COLO829 (cell line): ENCODE measurements around the gene SLC22A23.

ENCODE experiments used
- DNase-seq: peaks from one replicate; pipeline ENCODE4 v3.0.0; 2012; ENCODE audit warnings: low spot score

The SLC22A23 gene

DNA sequence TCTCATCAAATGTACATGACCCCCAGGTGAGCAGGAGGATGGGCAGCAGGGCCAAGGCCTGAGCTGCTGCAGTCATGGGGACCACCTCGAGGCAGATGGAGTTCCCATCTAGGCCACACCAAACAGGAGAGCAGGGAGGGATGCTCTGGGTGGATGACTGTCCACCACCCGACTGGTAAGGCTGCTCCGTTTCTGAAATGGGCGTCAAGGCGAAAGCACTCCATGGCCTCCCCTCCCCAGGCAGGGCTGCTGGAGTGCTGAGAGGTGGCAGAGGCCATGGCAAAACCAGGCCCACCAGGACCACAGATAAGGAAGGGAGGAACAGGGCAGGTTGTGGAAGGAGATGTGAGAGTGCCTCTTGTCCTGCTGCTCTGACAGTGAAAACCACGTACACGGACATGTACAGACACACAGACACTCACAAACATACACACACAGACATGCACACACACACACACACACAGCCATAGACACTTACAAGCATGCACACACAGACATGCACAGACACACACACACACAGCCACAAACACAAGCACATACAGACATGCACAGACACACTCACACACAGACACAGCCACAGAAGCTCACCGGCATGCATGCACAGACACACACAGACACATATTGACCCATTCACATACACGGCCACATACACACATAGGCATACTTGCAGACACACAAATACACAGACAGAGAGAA is 104.9 kb downstream of the SLC22A23 start:
- no peak for DNase-seq

DNA sequence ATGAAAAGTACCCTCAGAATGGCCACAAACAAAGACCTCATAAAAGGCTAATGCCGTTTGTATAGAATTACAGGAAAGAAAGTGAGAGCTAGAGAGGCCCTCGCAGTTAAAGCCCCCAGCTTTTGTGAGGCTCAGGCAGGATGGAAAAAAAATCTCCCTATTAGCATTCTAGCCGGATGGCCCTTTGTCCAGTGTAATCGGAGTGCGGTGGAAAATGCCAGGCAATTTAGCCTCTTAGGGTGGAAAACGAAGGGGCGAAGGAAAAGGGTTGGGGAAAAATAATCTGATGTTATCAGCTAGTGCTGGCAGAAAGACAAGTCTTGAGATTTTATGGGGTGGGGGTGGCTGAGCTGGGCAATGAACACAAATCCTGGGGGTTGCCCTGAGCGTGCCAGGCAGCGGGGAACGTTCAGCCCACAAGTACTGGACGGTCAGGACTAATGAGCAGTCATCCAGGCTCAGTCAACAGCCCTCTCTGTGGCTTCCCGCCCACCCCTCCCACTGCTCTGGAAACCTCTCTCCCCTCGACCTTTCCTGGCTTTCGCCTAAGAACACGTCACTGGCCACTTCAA is 105.7 kb downstream of the SLC22A23 start:
- no peak for DNase-seq

DNA sequence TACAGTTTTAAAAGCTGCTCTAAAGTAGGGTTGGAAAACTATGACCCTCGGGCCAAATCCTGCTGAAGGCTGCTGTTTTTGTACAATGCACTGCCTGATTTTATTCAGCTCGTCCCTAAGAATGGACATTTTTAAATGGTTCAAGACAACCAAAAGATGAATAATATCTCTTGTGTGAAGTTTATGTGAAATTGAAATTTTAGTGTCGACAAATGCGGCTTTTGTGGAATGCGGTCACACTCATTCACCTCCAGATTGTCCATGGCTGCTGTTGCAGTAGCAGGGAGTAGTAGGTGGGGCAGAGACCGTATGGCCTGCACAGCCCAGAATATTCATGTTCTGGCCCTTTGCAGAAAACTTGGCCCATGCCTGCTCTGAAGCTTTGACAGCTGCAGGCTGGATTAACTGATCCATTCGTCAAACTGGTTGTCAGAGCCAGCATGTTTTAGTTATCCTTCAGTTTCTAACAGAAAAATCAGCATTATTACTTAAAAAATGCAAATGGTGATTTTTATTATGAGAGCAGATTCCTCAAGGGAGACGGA is 106.5 kb downstream of the SLC22A23 start:
- DNase-seq, result no peak

DNA sequence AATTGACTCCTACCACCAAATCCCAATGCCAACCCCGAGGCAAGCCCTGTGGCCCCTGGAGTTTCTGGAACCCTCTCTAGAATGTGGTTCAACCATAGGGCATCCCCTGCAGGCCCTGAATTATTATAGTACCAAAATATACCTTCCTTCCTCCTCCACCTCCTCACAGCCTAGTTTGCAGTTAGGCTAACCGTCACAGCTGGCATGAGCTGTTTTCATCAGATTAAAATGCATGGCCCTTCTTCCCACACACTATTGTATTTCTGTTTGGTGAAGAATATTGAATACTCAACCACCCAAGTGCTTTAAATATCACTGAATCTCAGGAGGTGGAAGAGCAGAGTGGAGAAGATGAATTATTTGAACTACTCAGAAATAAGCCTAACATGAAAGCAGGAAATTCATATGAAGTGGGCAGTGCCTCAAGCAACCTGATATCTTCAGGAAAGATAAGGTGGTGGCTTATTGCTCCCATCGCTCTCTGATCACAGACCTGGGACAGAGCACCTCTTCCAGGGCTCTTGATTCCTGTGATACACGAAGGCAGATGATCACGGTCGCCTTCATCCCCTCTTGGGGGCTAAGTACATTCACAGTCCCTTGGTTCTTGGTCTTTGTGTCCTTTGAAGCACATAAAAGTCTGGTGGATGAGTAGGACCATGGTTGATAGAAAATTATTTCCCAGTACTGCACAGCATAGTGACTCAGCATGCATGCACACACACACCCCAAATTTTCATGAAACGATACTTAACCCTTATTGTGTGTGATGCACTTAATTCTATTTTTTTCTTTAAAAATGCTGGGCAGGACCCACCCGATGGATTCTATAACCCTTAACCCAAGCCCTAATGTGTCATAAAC is 107.2 kb downstream of the SLC22A23 start:
- no peak for DNase-seq

DNA sequence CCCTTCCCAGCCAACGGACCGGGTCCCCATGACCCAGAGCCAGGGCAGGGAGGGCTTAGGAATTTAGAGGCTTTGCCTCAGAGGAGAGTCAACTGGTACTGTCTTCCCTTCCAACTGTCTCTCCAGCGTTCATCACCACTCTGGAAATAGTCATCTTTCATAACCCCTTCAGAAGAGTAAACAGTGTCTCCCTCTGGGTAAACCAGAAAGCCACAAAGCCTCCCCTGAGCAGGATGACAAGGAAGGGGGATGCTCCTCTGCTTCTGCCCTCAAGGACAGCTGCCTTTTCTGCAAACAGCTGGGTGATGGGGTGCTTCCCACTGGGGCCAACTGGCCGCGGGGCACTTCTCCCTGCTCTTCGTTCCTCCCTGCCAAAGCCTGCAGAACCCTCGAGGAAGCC is 108.0 kb downstream of the SLC22A23 start:
- DNase-seq, result no peak

DNA sequence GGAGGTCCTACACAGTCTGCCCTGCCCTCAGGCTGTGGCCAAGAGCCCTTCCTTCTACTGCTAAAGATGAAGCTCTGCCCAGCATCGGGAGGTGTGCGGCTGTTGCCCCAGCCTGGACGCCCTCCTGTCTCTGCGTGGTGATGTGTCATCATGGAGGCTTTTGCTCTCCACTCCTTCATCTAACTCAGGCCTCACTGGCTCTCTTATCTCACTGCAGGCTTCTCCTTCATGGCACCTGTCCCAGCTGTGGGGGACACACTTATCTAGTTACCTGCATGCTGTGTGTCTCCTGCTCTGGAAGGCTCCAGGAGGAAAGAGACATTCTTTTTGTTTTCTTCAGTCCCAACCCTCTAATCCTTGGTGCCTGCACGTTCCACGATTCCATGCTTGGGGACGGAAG is 109.0 kb downstream of the SLC22A23 start:
- no peak for DNase-seq

DNA sequence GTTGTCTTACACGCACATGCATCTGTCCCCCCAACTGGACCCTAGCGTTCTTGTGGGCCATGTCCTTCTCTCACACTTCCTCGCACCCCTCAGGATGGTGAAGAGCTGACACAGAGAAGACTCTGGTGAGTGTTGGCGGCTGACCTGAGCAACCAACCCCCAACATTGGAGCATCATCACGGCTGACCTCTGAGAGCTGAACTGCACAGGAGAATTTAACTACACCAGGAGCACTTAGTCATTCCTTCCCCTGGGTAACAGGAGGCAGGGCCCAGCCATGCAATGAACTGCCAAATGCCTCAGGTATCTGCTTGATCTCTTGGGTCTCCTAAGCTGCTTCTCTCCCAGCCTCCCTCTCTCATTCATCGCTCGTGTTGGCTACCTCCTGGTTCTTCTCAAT is 109.6 kb downstream of the SLC22A23 start:
- no peak for DNase-seq

DNA sequence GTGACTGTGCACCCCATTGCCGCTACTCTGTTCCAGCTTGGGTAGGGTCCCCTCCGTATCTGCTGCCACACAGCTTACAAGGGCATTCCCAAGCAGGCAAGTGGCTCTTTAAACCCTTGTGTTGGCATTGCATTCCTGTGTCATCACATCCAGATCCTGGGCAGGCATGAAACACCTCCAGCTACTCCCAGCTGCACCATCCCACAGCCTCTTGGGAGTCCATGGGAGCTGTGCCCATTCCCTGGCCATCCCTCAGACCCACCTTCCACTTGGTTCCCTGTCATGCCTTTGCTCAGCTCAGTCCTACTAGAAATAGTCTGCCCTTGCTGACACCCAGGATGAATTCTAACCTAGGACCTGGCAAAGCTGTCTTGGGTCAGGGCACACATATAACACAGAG is 110.4 kb downstream of the SLC22A23 start:
- DNase-seq, result no peak

DNA sequence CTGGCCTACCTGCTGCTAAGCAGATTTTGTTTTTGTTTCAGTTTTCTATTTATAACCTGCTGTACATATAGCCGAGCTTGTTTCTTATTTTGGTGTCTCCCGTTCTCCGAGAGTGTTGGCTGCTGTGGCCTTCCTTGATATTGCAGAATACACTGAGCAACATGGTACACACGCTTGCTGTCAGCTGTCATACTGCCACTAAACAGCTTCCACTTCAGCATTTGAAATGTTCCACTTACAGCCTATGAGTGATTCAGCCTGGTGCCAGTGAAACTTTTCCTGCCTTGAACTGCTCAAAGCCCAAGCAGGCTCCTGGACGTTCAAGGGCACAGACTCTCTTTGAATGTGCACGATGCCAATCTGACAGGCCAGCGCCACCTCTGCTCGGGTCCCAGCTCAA is 111.0 kb downstream of the SLC22A23 start:
- DNase-seq, result no peak

DNA sequence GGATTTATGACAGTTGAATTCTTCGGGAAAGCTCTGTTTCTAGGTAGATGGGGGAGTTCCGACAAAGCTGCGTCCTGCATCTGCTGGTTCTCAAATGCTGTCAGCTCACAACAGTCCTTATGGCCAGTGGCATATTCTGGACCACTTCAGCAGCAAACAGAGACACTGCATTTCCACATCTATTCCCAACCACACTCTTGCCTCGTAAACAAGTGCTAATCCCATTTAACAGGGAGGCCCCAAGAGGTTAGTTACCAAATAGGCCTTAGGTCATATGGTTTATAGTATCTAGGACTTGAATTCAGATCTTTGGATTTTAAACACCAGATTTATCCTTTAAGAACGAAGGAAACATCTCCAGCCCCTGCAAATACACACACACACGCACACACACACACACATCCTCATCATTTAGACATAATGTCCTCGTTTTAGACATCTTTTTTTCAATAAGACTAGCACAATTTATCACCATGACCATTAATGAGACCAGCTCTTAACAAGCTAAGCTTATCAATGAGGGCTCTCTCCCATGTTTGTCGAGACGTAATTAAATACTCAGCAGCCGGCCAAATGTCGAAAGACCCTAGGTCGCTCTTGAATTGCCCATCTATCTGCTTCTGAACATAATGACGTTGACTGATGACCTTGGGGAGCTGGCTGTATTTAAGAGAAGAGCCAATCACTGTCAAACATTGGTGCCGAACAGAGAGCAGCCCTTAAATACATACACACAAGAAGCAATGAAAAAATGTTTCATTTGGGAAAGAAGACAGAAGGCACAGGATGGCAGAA is 113.6 kb downstream of the SLC22A23 start:
- no peak for DNase-seq

DNA sequence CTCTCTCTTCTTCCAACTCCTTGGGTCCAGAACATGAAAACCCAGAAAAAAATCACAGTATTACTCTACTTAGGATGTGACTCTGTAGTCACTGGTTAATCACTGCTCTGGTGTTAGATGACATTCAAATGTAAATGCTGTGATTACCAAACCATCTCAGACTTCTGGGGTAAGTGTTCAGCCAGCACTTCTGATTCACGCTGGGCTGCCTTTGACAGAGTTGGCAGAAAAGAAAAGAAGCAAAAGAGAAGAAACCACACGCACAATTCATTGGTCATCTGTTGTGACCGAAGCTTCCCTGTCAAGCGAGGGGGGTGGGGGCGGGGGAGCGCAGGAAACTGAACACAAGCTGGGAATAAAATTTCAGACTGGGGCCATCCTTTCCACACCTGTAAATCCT is 115.4 kb downstream of the SLC22A23 start:
- DNase-seq, result no peak

DNA sequence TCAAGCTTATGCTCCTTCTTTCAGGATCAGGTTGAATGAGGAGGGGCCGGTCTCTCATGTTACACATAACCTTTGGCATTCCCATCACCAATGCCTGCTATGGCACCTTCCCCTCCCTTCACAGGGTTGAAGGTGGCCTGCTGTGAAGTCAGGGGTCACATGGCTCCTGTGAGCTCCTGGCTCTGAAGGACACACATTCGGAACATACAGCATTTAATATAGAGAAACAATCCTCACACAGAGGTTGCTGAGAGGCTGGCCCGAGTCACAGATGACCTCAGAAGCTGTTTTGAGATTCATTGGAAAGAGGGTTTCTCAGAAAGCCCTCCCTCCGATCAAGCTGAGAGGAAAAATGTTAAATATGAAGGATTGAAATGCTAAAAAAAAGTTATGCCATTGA is 116.0 kb downstream of the SLC22A23 start:
- no peak for DNase-seq

DNA sequence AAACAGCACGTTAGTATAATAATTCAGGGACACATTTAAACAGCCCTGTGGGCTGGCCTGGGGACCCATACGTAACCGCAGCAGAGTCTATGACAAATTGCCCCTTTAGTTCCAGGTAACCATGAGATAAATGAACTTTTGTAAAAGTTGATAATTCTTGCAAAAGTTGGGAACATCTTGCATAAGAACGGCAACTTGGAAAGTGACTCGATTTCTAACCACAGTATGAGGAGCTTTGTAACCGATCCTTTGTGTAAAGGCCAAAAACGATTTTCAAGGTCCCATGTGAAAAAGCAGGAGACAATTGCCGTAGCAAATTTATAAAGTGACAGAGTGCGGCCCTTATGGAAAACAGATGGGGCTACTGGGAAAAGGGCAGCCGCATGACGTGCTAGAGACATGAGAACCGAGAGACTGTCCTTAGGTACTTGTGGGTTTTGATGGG is 116.5 kb downstream of the SLC22A23 start:
- no peak for DNase-seq

DNA sequence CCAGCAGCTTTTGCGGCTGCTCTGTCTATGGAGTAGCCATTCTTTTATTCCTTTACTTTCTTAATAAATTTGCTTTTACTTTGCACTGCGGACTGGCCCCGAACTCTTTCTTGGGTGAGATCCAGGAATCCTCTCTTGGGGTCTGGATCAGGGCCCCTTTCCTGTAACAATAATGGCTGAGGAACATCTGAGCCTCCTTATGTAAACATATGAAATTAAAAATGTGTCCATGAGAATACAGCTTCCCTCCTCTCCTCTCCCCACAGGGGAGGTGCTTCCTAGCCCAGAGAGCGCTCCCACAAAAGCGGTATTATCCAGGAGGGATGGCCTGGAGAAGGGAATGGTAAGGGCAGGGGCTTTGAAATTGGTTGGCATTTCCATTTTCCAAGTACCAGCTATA is 117.0 kb downstream of the SLC22A23 start:
- DNase-seq, result no peak

DNA sequence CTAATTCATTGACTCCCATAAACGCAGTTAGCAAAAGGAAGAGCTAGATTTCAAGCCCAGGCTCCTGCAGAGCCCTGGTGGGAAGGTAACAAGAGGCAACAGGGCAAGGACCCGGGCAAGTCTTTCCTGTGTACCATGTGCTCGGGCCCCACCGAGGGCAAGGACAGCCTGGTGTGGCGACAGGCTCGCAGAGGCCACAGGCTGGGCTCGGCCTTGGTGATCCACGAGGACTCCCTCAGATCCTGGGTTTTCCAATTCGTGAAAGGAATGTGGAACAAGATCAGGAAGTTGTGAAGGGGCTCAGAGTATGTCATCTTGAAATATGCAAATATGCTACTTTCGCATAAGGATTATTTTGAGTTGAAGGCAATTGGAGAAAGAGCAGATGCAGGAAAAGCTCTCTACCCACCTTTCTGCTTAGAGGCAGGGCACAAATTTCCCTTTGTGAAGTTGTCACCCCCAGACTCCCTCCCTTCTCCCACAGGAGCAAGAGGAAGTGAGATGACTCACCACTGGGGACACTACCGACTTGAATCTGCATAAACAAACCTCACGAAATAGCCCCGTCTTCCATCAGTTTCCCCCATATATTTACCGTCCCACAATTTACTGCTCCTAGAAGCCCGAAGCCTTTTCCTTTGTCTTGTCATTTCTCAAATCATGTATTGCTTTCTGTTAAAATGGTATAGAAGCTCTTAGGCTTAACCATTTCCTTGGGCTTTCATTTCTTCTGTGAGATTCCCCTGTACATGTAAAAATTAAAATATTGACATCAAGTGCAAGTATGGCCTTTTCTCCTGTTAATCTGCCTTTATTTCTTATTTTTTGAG is 119.1 kb downstream of the SLC22A23 start:
- DNase-seq, result peak; percentile 54

DNA sequence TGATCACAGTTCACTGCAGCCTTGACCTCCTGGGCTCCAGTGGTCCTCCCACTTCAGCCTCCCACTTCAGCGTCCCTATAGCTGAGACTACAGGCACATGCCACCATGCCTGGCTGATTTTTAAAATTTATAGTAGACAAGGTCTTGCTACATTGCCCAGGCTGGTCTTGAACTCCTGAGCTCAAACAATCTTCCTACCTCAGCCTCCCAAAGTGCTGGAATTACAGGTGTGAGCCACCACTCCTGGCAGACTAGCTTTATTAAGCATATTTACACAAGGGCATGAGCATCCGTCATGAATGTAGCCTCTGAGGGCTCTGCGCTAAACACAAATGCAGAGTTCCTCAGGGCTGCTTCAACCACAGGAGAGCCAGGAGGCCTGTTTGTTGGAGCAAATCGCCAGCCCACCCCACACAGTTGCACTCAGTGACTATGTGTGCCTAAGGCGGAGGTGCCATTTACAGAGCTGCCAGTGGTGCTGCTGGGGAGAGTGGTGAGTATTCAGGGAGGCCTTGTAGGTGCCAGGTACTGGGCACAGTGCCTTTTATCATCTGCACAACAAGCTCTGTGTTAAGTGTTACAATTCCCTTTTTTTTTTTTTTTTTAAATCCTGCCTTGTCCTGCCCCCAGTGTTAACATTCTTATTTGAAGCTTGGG is 119.9 kb downstream of the SLC22A23 start:
- no peak for DNase-seq

DNA sequence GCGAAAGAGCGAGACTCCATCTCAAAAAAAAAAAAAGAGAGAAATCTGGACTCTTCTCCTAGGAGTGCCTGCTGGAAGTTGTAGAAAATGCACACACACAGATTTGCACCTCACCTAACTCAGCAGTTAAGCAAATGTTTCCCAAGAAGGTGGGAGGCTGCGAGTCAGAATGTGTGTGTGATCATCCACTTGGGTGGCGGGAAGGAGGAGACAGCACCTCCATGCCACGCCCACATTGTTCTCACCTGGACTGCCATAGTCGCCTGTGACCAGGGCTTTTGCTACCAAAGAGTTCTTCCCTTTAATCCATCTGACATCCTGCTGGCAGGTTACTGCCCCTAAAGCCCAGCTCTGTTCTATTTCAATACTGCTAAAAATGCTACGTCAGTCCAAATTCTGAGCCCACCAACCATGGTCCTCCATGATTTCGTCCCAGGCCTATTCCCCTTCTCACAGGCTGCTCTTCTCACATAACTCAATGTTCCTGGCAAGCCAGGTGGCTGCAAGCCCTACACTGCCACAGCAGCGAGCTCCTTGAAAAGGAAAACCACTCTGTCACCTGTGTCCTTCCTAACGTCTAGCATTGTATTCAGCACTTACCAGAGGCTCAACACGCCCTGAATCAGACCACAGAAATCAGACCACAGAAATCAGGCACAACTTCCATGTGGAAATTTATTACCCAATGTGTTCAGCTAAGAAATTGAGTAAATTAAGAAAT is 120.6 kb downstream of the SLC22A23 start:
- no peak for DNase-seq

DNA sequence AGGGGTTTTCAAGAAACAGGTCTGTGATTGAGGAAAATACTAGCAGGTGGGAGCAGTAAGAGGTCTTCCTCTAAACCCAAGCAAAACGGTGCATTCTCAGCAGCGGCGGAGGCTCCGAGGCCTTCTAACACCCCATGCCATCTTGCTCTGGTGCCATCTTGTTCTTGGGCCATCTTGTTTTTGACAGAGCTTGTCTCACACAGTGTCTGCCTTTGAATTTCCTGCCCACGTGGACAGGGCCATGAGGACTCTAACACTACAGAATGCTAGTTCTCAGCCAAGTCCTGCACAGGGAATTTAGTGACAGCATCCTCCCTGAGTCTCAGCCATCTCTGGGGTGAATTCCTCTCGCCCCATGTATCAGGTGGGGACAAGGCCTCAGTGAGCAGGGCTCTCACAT is 121.7 kb downstream of the SLC22A23 start:
- DNase-seq, result no peak

DNA sequence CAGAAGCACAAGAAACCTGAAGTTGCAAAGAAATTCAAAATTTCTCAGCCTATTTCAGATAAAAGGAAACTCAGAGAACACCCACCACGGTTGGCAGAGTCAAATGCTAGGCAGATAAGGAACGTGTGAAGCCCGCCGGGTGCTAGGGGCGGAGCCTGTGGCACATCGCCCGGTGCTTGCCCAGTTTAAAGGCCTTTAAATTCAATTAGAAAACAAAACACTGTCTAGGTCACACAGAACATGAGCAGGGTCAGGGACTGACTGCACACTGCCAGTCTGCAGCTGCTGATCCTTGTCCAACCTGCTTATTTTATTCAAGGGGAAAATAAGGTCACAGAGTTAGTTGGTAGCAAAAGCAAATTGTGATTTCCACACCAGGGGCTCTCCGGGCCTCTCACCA is 122.3 kb downstream of the SLC22A23 start:
- DNase-seq, result no peak

DNA sequence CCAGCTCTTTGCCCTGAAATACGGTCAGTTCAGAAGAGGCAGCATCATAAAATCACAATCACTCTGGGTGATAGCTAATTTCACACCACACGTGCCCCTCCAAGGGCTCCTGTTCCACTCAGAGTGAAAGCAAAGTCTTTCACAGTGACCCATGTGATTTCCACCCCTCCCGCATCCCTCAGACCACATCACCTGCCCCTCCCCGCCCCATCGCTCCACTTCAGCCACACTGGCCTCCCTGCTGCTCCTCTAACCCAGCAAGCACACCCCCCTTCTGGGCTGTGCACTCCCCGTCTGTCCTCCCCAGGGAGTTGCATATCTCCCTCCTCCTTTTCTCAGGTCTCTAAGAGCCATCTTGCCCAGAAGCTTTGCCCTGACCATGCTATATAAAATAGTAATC is 123.6 kb downstream of the SLC22A23 start:
- no peak for DNase-seq
